SK-N-SH (cell line): ENCODE data around the gene MFAP1.

Experiments used
- CHD2 ChIP-seq: fragments of 150-350 bp; IDR thresholded peaks from 2 replicates; pipeline ENCODE4 v1.6.1; 2018; ENCODE audit warnings: low read length; ENCODE audit not compliant: partially characterized antibody
- CTCF ChIP-seq: fragments of 200-600 bp; sonication (generic); IDR thresholded peaks from 2 replicates; pipeline ENCODE4 v1.6.1; 2017; ENCODE audit warnings: antibody characterized with exemption, mild to moderate bottlenecking, moderate library complexity
- EP300 ChIP-seq, 2 experiments: IDR thresholded peaks; 2 replicates each; pipeline versions ENCODE4 v1.4.0 to v1.6.1; 2012; ENCODE audit warnings: borderline replicate concordance in 1 of 2, low read depth in 1 of 2, low read length in 1 of 2
- EZH2phosphoT487 ChIP-seq: fragments of 200-600 bp; sonication (generic); IDR thresholded peaks from 2 replicates; pipeline ENCODE4 v1.6.1; 2017; ENCODE audit warnings: low read depth, mixed run types, mild to moderate bottlenecking, antibody characterized with exemption, moderate library complexity, borderline replicate concordance
- GATA2 ChIP-seq: sonication (generic); formaldehyde crosslinking; IDR thresholded peaks from 2 replicates; pipeline ENCODE4 v1.5.0; 2020; ENCODE audit warnings: mild to moderate bottlenecking, missing genetic modification reagents
- MXI1 ChIP-seq: IDR thresholded peaks from 2 replicates; pipeline ENCODE4 v1.6.1; 2012; ENCODE audit warnings: mild to moderate bottlenecking, low read depth, low read length, improper control_type of control experiment
- POLR2AphosphoS5 ChIP-seq: IDR thresholded peaks from 2 replicates; pipeline ENCODE4 v1.6.1; 2012; ENCODE audit warnings: low read depth, low read length
- RAD21 ChIP-seq: IDR thresholded peaks from 2 replicates; pipeline ENCODE4 v1.6.1; 2012; ENCODE audit warnings: mild to moderate bottlenecking, low read length
- RCOR1 ChIP-seq: fragments of 150-350 bp; IDR thresholded peaks from 2 replicates; pipeline ENCODE4 v1.6.1; 2017; ENCODE audit warnings: antibody characterized with exemption, low read length
- REST ChIP-seq: IDR thresholded peaks from 2 replicates; pipeline ENCODE4 v1.6.1; 2012; ENCODE audit warnings: mild to moderate bottlenecking, low read depth, low read length, moderate library complexity
- TAF1 ChIP-seq: IDR thresholded peaks from 2 replicates; pipeline ENCODE4 v1.6.1; 2012; ENCODE audit warnings: low read depth, mild to moderate bottlenecking, low read length, moderate library complexity, borderline replicate concordance
- TEAD4 ChIP-seq: IDR thresholded peaks from 2 replicates; pipeline ENCODE4 v1.4.0; 2012; ENCODE audit warnings: mild to moderate bottlenecking, borderline replicate concordance; ENCODE audit not compliant: insufficient read depth
- YY1 ChIP-seq: IDR thresholded peaks from 2 replicates; pipeline ENCODE4 v1.4.0; 2012; ENCODE audit warnings: low read depth, mild to moderate bottlenecking

- no peak for TF ChIP-seq CTCF
- no peak for TF ChIP-seq REST
- no peak for TF ChIP-seq MXI1
- no peak for TF ChIP-seq RAD21
- TF ChIP-seq CHD2, result no peak
- no peak for TF ChIP-seq GATA2 (CRISPR knock-in tag)
- TF ChIP-seq POLR2AphosphoS5, result no peak
- TF ChIP-seq EP300 (IDR thresholded peaks at IDR 0.05; ENCODE audit: borderline replicate concordance in 1 of 2, low read depth in 1 of 2, low read length in 1 of 2), result no peak
- no peak for TF ChIP-seq EZH2phosphoT487
- TF ChIP-seq TAF1, result no peak
- TF ChIP-seq RCOR1, result no peak
- no peak for TF ChIP-seq YY1
- TF ChIP-seq TEAD4, result no peak
Measured at GRCh38 chr15:43867096-43867495, 42.6 kb upstream of the MFAP1 start.
